Thoracic aorta endothelial cell (primary cell): ENCODE measurements around the gene GATD1. TPM values are rescaled to one million over a fixed set of nuclear protein-coding genes. Genes with fewer than 3 reads are reported as not detected.

ENCODE experiments used
- small RNA-seq: library from RNA; depleted of rRNA; stranded (forward); fragments of <200 nt; gene quantifications from one replicate; pipeline ENCODE3, GENCODE V24; 2012
- total RNA-seq: library from RNA; depleted of rRNA; stranded (reverse); fragments of >200 nt; gene quantifications from 2 replicates; pipeline ENCODE4 v1.2.3, GENCODE V29; 2012

Gene GATD1
- total RNA-seq = 38.7 and 52.0 TPM in 2 replicates

GRCh38 chr11:777288-778255 is at the start of gene GATD1:
Gene GATD1, minus strand, starts transcription at chr11:777487. Its CDS starts 25 bp downstream, at chr11:777462.

GRCh38 chr11:818396-819128 is 41.3 kb upstream of the GATD1 start, which contains the start of gene PNPLA2:
Gene PNPLA2, plus strand, starts transcription at chr11:818914. Its CDS starts 805 bp downstream, at chr11:819719.

GRCh38 chr11:809287-810039 is 32.2 kb upstream of the GATD1 start, which contains the start of gene RPLP2:
Gene RPLP2, plus strand, starts transcription at chr11:809967. Its CDS starts 268 bp downstream, at chr11:810235.

GRCh38 chr11:798093-798713 is 20.9 kb upstream of the GATD1 start, which contains the start of gene SLC25A22:
Gene SLC25A22, minus strand, starts transcription at chr11:798281. Its CDS starts 3,275 bp downstream, at chr11:795006.

GRCh38 chr11:789943-790342 is 12.7 kb upstream of the GATD1 start, which contains the start of gene CEND1:
Gene CEND1, minus strand, starts transcription at chr11:790090. Its CDS starts 1,514 bp downstream, at chr11:788576.

GRCh38 chr11:747158-748006 is 29.9 kb downstream of the GATD1 start, which contains the start of gene TALDO1:
Gene TALDO1, plus strand, starts transcription at chr11:747464. Its CDS starts 18 bp downstream, at chr11:747482.

Small RNAs within 50 kb of the gene (small RNA-seq; reads per million reads assigned to genes)
- not detected for gene SNORA52

Other genes starting within 250 kb of the GATD1 start
- 50.8 and 71.9 TPM in 2 replicates for gene HRAS, start 241.9 kb downstream of the GATD1 start, total RNA-seq
- 0.36 and 0.40 TPM in 2 replicates for gene LRRC56, start 240.0 kb downstream of the GATD1 start, total RNA-seq
- gene LMNTD2, start 216.7 kb downstream of the GATD1 start, total RNA-seq = 0.53 and 0.57 TPM in 2 replicates
- gene RASSF7, start 216.5 kb downstream of the GATD1 start, total RNA-seq = 8.4 and 10.7 TPM in 2 replicates
- 34.2 and 37.8 TPM in 2 replicates for gene PHRF1, start 201.0 kb downstream of the GATD1 start, total RNA-seq
- gene IRF7, start 161.5 kb downstream of the GATD1 start, total RNA-seq = 7.1 and 9.7 TPM in 2 replicates
- not detected in 2 replicates for gene CDHR5, start 152.5 kb downstream of the GATD1 start, total RNA-seq
- not detected in 2 replicates for gene SCT, start 150.3 kb downstream of the GATD1 start, total RNA-seq
- gene DRD4, start 140.2 kb downstream of the GATD1 start, total RNA-seq = not detected in 2 replicates
- 41.0 and 42.6 TPM in 2 replicates for gene DEAF1, start 82.3 kb downstream of the GATD1 start, total RNA-seq
- 10.8 and 13.1 TPM in 2 replicates for gene TMEM80, start 81.7 kb downstream of the GATD1 start, total RNA-seq
- 2.7 and 2.9 TPM in 2 replicates for gene EPS8L2, start 71.3 kb downstream of the GATD1 start, total RNA-seq
- gene TALDO1, start 30.0 kb downstream of the GATD1 start, total RNA-seq = 243 and 266 TPM in 2 replicates
- 0.53 and 1.4 TPM in 2 replicates for gene CEND1, start 12.6 kb upstream of the GATD1 start, total RNA-seq
- gene SLC25A22, start 20.8 kb upstream of the GATD1 start, total RNA-seq = 11.6 and 13.6 TPM in 2 replicates
- gene PIDD1, start 27.7 kb upstream of the GATD1 start, total RNA-seq = 11.1 and 11.3 TPM in 2 replicates
- 212 and 248 TPM in 2 replicates for gene RPLP2, start 32.5 kb upstream of the GATD1 start, total RNA-seq
- gene PNPLA2, start 41.4 kb upstream of the GATD1 start, total RNA-seq = 27.0 and 34.1 TPM in 2 replicates
- 4.1 and 5.6 TPM in 2 replicates for gene CRACR2B, start 50.4 kb upstream of the GATD1 start, total RNA-seq
- 285 and 314 TPM in 2 replicates for gene CD151, start 55.5 kb upstream of the GATD1 start, total RNA-seq
- 99.7 and 114 TPM in 2 replicates for gene POLR2L, start 65.0 kb upstream of the GATD1 start, total RNA-seq
- gene TSPAN4, start 65.4 kb upstream of the GATD1 start, total RNA-seq = 84.0 and 93.8 TPM in 2 replicates
- gene CHID1, start 133.3 kb upstream of the GATD1 start, total RNA-seq = 38.3 and 45.3 TPM in 2 replicates
- gene AP2A2, start 148.4 kb upstream of the GATD1 start, total RNA-seq = 81.3 and 86.6 TPM in 2 replicates